ENCODE data around the gene SEC14L2. TPM values are rescaled to one million over a fixed set of nuclear protein-coding genes. Genes with fewer than 3 reads are reported as not detected.
"Not testable (repeated sequence)": the region's sequence is repeated elsewhere in the genome, so short reads cannot be mapped to it uniquely, and the experiment has no call there.

Gene SEC14L2
- total RNA-seq, 1 donor from 2014 or later = 5.7 TPM

GRCh38 chr22:30445438-30446145 is 48.8 kb downstream of the SEC14L2 start:
- Histone ChIP-seq H3K9ac (no peak overlapping the region), H3K4me2 (no peak overlapping the region), H3K36me3 (no peaks in the 10 kb centered on the region), H3F3A (ENCODE audit: low read depth) (peaks cover 9% of the 10 kb centered on the region), H3K27ac (no peak overlapping the region), H3K4me1 (peaks cover 6% of the 10 kb centered on the region), H3K27me3 (no peaks in the 10 kb centered on the region), H3K79me2 (ENCODE audit: low read depth) (no peaks in the 10 kb centered on the region), H4K20me1 (ENCODE audit: low read depth) (no peaks in the 10 kb centered on the region), H2AFZ (replicated peaks) (peak overlapping the region; percentile 75), H3K9me3 (ENCODE audit: low read depth) (no peaks in the 10 kb centered on the region), H3K4me3 (no peak overlapping the region)
- DNase-seq (ENCODE audit: low spot score) = no peak
- no peak overlapping the region for H3K4me3 Mint-ChIP-seq
- peaks cover 5% of the 10 kb centered on the region for H3K27me3 Mint-ChIP-seq (ENCODE audit: insufficient read depth, low read depth)
- H3K27ac Mint-ChIP-seq = peak overlapping the region; percentile 64
- no peaks in the 10 kb centered on the region for H3K9me3 Mint-ChIP-seq
- H3K4me1 Mint-ChIP-seq = peaks cover 22% of the 10 kb centered on the region
- TF ChIP-seq CTCF (IDR thresholded peaks at IDR 0.05) (no peak), EZH2 (IDR thresholded peaks at IDR 0.05) (no peak), EZH2phosphoT487 (IDR thresholded peaks at IDR 0.05) (no peak)
- no peaks in the 10 kb centered on the region for H3K36me3 Mint-ChIP-seq

- no peaks in the 10 kb centered on the region for H3K79me2 ChIP-seq (ENCODE audit: low read depth)
- H3K36me3 ChIP-seq = no peaks in the 10 kb centered on the region
- no peak overlapping the region for H3K4me2 ChIP-seq
- H3K9me3 ChIP-seq (ENCODE audit: low read depth) = no peaks in the 10 kb centered on the region
- no peak overlapping the region for H3K27ac ChIP-seq
- Mint-ChIP-seq H3K36me3 (no peaks in the 10 kb centered on the region), H3K27me3 (ENCODE audit: insufficient read depth, low read depth) (peaks cover 5% of the 10 kb centered on the region), H3K4me1 (peaks cover 17% of the 10 kb centered on the region), H3K27ac (peak overlapping the region; percentile 44), H3K4me3 (no peak overlapping the region), H3K9me3 (no peaks in the 10 kb centered on the region)
- H3F3A ChIP-seq (ENCODE audit: low read depth) = peaks cover 9% of the 10 kb centered on the region
- peaks cover 6% of the 10 kb centered on the region for H3K4me1 ChIP-seq
- no peak overlapping the region for H2AFZ ChIP-seq (replicated peaks)
- no peaks in the 10 kb centered on the region for H4K20me1 ChIP-seq (ENCODE audit: low read depth)
- H3K27me3 ChIP-seq = no peaks in the 10 kb centered on the region
- TF ChIP-seq EZH2 (IDR thresholded peaks at IDR 0.05) (no peak), EZH2phosphoT487 (IDR thresholded peaks at IDR 0.05) (no peak), CTCF (IDR thresholded peaks at IDR 0.05) (no peak)
- DNase-seq (ENCODE audit: low spot score) = no peak
- no peak overlapping the region for H3K4me3 ChIP-seq
- H3K9ac ChIP-seq = no peak overlapping the region
Measured at GRCh38 chr22:30447656-30448055, 50.8 kb downstream of the SEC14L2 start.

GRCh38 chr22:30451488-30451887 is 54.7 kb downstream of the SEC14L2 start:
- not testable (repeated sequence) for H3K9me3 Mint-ChIP-seq; H3K36me3 ChIP-seq; H2AFZ ChIP-seq (replicated peaks)

GRCh38 chr22:30452861-30453260 is 56.0 kb downstream of the SEC14L2 start:
- Histone ChIP-seq H3K36me3 (no peaks in the 10 kb centered on the region), H3K79me2 (ENCODE audit: low read depth) (no peaks in the 10 kb centered on the region), H3F3A (ENCODE audit: low read depth) (peaks cover 5% of the 10 kb centered on the region), H3K27ac (no peak overlapping the region), H3K9ac (no peak overlapping the region), H3K4me1 (no peaks in the 10 kb centered on the region), H3K4me3 (no peak overlapping the region), H3K9me3 (ENCODE audit: low read depth) (no peaks in the 10 kb centered on the region), H3K27me3 (no peaks in the 10 kb centered on the region), H3K4me2 (no peak overlapping the region), H2AFZ (replicated peaks) (no peak overlapping the region), H4K20me1 (ENCODE audit: low read depth) (no peaks in the 10 kb centered on the region)
- no peak for DNase-seq (ENCODE audit: low spot score)
- no peak overlapping the region for H3K4me3 Mint-ChIP-seq
- H3K27me3 Mint-ChIP-seq (ENCODE audit: insufficient read depth, low read depth) = peaks cover 6% of the 10 kb centered on the region
- no peak overlapping the region for H3K27ac Mint-ChIP-seq
- TF ChIP-seq EZH2phosphoT487 (IDR thresholded peaks at IDR 0.05) = no peak
- no peak for TF ChIP-seq CTCF (IDR thresholded peaks at IDR 0.05)
- no peak for TF ChIP-seq EZH2 (IDR thresholded peaks at IDR 0.05)
- peaks cover 2% of the 10 kb centered on the region for H3K4me1 Mint-ChIP-seq
- H3K9me3 Mint-ChIP-seq = no peaks in the 10 kb centered on the region
- no peaks in the 10 kb centered on the region for H3K36me3 Mint-ChIP-seq

More at GRCh38 chr22:30451488-30451887, 54.7 kb downstream of the SEC14L2 start:
- not testable (repeated sequence) for H3K4me3 ChIP-seq; H3K27ac ChIP-seq; H3K4me3 Mint-ChIP-seq; H3K4me1 ChIP-seq; H3K9ac ChIP-seq; H3K36me3 Mint-ChIP-seq; DNase-seq (ENCODE audit: low spot score); H3K79me2 ChIP-seq (ENCODE audit: low read depth); H3K27me3 ChIP-seq; H3K9me3 ChIP-seq (ENCODE audit: low read depth); H3F3A ChIP-seq (ENCODE audit: low read depth); H3K4me2 ChIP-seq; H3K4me1 Mint-ChIP-seq; H4K20me1 ChIP-seq (ENCODE audit: low read depth); H3K27me3 Mint-ChIP-seq (ENCODE audit: insufficient read depth, low read depth)
- peak overlapping the region; percentile 53 for H3K27ac Mint-ChIP-seq
